NB4 (cell line): ENCODE data around the gene PGA5.

ENCODE experiments used
- CTCF ChIP-seq: IDR thresholded peaks from one replicate; pipeline ENCODE4 v1.5.1; 2012; ENCODE audit warnings: low read depth, low read length
- POLR2A ChIP-seq: IDR thresholded peaks from 2 replicates; pipeline ENCODE4 v1.6.1; 2011; ENCODE audit warnings: mild to moderate bottlenecking; ENCODE audit not compliant: insufficient read length; ENCODE audit errors: extremely low read depth

GRCh38 chr11:61265357-61265756 lies 24.4 kb downstream of the PGA5 start:
- TF ChIP-seq POLR2A (no peak), CTCF (no peak)
